ENCODE results near the gene ALDH1L1.
"Not testable (repeated sequence)": the region's sequence is repeated elsewhere in the genome, so short reads cannot be mapped to it uniquely, and the experiment has no call there.

Gene ALDH1L1

DNA sequence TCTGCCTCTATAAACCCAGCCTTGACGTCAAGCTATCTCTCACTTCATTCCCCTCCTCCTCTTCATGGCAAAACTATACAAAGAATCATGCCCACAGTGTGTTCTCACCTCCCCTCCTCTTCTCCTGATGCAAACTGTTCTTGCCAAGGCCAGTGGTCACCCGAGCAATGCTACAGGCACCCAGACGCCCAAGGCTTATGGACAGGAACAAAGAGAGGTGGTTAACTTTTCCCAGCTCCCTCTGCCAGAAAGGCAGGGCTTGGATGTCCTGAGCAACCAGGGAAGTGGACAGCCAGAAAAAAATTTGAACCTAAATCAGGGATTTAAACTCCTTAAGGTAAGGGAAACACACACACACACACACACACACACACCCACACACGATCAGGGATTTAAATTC lies 101.5 kb downstream of the ALDH1L1 start:
- no peak for DNase-seq

GRCh38 chr3:126077754-126078153 lies 102.6 kb downstream of the ALDH1L1 start:
- DNase-seq: no peak

DNA sequence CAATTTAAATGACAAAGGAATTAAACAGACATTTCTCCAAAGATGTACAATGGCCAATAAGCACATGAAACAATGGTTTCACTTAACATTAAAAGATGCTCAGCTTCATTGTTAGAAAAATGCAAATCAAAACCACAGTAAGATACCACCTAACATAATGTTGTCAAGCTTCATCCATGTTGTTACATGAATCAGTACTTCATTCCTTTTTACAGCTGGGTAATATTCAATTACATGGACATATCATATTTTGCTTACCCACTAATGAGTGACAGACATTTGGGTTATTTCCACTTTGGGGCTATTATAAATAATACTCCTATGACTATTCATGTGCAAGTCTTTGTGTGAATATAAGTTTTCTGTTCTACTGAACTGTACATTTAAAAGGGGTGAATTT lies 104.2 kb downstream of the ALDH1L1 start:
- no peak for DNase-seq

- DNase-seq: no peak
Measured at GRCh38 chr3:126070146-126070545, 110.2 kb downstream of the ALDH1L1 start.

GRCh38 chr3:126067959-126068358 lies 112.4 kb downstream of the ALDH1L1 start:
- no peak for DNase-seq

DNA sequence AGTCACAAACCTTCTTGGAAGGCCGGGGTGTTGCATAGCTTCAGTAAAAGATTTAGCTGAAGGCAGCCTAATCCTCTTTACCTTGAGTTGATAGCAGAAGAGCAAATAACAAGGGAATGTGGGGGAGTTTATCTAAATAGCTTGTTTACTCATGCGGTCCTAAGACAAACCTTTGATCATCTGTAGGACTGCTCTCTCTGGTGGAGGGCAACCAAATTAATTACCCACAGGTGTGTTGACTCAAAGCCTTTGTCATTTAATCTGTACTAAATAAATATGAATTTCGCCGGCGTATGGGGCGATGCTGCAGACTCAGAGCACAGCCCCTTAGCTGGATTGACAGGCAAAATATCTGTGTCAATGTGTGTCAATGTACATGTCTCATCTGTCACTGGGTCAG lies 113.7 kb downstream of the ALDH1L1 start:
- DNase-seq: not testable (repeated sequence)

DNA sequence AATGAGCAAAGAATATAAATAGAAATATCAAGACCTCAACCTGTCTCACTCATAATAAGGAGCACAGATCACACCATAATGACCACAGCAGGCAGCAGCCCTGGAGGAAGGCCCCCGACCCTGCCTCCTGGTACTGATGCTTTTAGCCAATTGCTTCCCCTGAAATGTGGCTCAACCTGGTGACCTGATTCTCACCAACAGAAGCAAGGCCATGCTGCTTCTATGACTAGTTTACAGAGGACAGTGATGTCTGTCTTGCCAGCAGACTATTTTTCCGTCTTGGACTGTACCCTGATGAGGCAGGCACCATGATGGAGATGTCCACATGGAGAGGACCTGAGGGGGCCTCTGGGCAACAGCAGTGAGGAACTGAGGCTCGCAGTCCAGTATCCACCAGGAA lies 114.5 kb downstream of the ALDH1L1 start:
- no peak for DNase-seq

DNA sequence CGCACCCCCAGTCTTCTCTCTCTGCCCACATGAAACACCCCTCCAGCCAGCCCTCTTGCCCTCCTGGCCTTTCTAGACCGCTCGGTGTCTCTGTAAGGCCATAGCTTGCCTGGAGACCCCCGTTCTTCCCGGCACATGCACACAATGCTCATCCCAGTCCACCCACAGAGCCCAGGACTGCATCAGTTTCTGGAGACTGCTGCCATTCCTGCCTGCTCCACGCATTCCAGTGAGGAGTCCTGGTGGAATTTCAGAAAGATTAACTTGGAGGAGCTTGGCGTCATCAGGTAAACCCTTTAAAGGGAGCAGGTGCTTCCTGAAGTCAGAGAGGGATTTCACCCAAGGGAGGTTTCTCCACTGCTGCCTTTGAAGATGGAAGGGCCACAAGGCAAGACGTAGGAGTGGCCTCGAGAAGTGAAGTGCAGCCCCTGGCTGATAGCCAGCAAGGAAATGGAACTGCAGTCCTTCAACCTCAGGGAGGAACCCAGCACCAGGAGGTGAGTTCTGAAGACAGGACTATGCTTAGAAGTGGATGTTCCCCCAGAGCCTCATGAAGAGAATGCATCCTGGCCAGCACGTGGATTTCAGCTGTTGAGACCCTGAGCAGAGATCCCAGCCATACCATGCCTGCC lies 115.6 kb downstream of the ALDH1L1 start:
- DNase-seq: no peak

DNA sequence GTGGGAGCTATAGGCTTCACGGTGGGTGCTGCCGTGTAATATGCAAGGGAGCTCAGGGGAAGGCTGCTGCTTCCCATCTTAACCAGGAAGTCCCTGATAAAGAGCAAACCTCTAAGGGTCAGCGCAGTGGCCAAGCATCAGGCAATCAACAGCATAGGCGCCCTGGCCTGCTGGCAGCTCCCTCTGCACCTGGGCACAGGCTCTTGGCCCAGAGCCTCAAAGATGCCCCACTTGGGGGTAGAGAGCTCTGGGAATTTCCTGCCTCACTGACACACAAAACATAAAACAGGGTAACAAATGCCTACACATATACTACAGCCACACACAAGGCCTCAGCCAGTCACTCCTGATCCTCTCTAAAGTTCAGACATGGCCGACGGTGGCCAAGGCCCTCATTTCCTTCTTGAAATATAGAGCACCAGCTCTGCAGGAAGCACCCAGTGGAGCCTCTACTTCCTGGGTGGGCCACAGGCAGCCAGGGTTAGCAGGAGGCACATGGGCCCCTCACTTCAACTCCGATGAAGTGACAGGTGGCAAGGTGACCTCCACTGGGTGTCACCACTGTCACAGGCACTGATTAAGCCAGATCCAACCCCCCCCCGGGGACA lies 116.9 kb downstream of the ALDH1L1 start:
- DNase-seq: no peak

DNA sequence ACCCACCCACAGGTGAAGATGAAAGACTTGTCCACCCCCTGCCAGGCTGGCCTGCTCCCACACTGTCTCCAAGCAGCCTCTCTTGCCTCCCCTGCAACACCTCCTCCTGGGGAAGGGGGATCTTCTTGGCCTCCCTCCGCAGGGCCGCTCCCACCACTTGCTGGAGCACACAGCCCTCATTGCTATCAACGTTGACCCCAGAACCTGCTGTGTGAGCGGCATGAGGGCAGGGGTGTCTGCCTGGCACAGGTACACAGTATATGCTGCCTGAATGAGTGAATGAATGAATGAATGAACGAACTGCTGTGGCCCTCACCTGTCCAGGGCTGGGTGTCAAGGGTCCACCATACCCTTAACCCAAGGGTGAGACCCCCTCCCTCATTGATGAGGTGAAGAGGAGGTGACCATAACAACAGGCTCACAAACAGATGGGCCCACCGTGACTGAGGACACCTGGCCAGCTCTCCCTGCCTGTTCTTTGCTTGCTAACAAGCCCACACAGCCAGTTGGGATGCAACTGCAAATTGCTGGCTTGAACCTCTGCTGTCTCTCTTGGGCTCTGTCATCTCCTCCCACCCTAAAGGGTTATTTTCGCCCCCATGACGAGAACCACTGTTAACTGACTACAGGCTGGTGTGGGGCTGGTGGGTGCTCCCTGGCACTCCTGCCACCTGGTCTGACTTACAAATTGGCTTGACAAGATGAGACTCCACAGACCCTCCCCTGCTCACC lies 118.9 kb downstream of the ALDH1L1 start:
- no peak for DNase-seq

GRCh38 chr3:126060613-126061145 lies 119.7 kb downstream of the ALDH1L1 start:
- no peak for DNase-seq

- DNase-seq: no peak
Measured at GRCh38 chr3:126058666-126059065, 121.7 kb downstream of the ALDH1L1 start.

GRCh38 chr3:126057936-126058335 lies 122.5 kb downstream of the ALDH1L1 start:
- DNase-seq: no peak

GRCh38 chr3:126057501-126057819 lies 122.9 kb downstream of the ALDH1L1 start:
- no peak for DNase-seq

DNA sequence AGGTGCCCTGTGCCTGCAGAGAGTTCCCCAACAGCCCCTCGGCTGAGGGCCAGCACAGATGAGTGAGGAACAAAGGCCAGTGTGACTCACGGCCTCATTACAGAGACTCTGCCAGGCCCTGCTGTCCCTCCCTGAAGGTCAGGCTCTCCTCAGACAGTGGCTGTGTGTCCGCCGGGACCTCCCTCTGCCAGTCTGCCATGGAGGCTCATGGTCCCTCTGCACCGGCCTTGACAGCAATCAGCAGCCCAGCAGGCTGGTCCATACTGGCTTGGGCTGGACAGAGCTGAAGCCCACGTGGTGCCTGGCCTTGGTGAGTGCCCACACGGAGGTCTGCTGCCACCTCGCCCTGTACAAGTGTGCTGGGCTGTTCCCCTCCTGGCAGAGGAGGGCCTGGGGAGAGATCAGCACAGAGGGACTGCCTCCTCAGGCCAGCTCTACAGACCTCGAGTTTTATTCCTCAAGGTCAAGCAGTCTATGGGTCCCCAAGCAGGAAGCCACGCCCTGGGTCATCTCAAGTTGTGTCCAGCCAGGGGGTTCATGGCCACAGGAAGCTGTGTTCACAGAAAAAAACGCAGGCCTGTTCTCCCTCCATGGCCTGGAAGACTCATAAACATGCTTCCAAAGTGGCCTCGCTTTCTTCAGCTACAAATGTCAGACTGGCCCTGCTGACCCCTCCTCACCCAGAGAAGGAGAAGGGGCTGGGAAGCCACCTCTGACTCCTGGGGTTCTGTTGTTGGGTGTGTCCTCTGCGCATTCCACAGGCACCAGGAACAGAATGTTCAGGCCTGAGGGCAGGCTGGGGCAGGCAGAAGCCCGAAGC lies 123.5 kb downstream of the ALDH1L1 start:
- no peak for DNase-seq

- DNase-seq: no peak
Measured at GRCh38 chr3:126056088-126056487, 124.3 kb downstream of the ALDH1L1 start.

DNA sequence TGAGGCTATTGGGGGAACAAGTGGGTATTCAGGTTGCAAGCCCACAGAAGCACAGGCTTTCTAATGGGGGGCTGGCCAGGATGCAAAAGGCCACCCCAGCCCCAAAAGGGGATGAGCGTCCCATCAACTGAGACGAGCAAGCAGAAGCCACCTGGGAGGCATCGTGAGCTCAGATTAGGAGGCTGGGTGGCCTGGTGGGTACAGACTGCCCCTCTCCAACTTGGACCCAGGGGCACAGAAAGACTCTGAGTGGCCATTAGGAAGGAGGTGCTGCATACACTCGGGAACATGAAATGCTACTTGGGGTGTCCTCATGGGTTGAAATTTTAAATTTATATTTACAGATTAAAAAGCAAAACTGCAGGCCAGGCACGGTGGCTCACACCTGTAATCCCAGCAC lies 125.5 kb downstream of the ALDH1L1 start:
- no peak for DNase-seq

- no peak for DNase-seq
Measured at GRCh38 chr3:126053949-126054569, 126.3 kb downstream of the ALDH1L1 start.

Data from NCI-H226 (cell line).